Neuron (in vitro differentiated cells): ENCODE measurements around the gene MARCHF10.
"Not testable (repeated sequence)": the region's sequence is repeated elsewhere in the genome, so short reads cannot be mapped to it uniquely, and the experiment has no call there.

Experiments
- H2AFZ ChIP-seq: one replicate; pipeline ENCODE4 v1.6.1; 2013; ENCODE audit warnings: low read depth, mild to moderate bottlenecking, inconsistent platforms, low read length, moderate library complexity
- H3K27me3 ChIP-seq: one replicate; pipeline ENCODE4 v1.6.1; 2013; ENCODE audit warnings: low read length; ENCODE audit not compliant: insufficient read depth
- H3K36me3 ChIP-seq: one replicate; pipeline ENCODE4 v1.6.1; 2013; ENCODE audit warnings: low read length; ENCODE audit not compliant: insufficient read depth
- H3K4me1 ChIP-seq: one replicate; pipeline ENCODE4 v1.6.1; 2013; ENCODE audit warnings: low read length; ENCODE audit not compliant: insufficient read depth
- H3K4me3 ChIP-seq: 2 replicates; pipeline ENCODE4 v1.5.1; 2013; ENCODE audit warnings: mild to moderate bottlenecking, low read length, moderate library complexity
- H3K9me3 ChIP-seq: one replicate; pipeline ENCODE4 v1.6.1; 2013; ENCODE audit warnings: low read length

Gene MARCHF10

GRCh38 chr17:62807812-62808575 lies at the start of gene MARCHF10:
Gene MARCHF10 (minus strand): TSS chr17:62808314. CDS start chr17:62801735, 6,579 bp downstream.
- Histone ChIP-seq H3K4me1 (peaks cover 9% of the 10 kb centered on the region), H3K4me3 (peak within 1 kb of the TSS; percentile 34), H3K27me3 (no peaks in the 10 kb centered on the region), H3K9me3 (no peaks in the 10 kb centered on the region), H2AFZ (no peak within 1 kb of the TSS), H3K36me3 (no peaks in the 10 kb centered on the region)

GRCh38 chr17:62857526-62857925 lies 49.4 kb upstream of the MARCHF10 start:
- H3K4me3 ChIP-seq = no peak overlapping the region
- peaks cover 2% of the 10 kb centered on the region for H3K9me3 ChIP-seq
- H3K36me3 ChIP-seq = no peaks in the 10 kb centered on the region
- H3K27me3 ChIP-seq = no peaks in the 10 kb centered on the region
- H3K4me1 ChIP-seq = no peaks in the 10 kb centered on the region
- H2AFZ ChIP-seq = no peak overlapping the region

DNA sequence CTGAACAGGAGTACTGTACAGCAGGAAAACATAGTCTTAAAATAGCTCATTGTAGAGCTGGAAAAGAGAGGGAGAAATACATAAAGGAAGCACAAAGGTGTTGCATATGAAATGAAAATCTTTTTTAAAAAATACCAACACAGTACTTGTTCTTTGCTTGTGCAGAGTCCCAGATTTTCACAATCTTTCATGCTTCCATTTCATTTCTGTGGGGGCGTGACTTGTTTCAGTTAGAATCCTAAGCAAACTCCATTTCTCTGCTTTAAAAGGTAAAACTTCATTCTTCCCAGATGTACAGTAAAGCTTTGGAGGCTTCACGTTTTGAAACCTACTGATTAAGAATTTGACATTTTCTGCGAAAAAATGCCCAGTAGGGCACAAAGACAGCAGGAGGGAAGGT lies 48.5 kb upstream of the MARCHF10 start:
- H3K9me3 ChIP-seq = peaks cover 2% of the 10 kb centered on the region
- no peaks in the 10 kb centered on the region for H3K27me3 ChIP-seq

GRCh38 chr17:62855156-62855555 lies 47.0 kb upstream of the MARCHF10 start:
- Histone ChIP-seq H3K36me3 (no peaks in the 10 kb centered on the region), H3K27me3 (no peaks in the 10 kb centered on the region), H3K4me3 (no peak overlapping the region), H3K9me3 (peaks cover 2% of the 10 kb centered on the region), H3K4me1 (no peaks in the 10 kb centered on the region), H2AFZ (no peak overlapping the region)

More for the DNA sequence above, 48.5 kb upstream of the MARCHF10 start:
- no peak overlapping the region for H2AFZ ChIP-seq
- no peaks in the 10 kb centered on the region for H3K36me3 ChIP-seq
- H3K4me1 ChIP-seq = no peaks in the 10 kb centered on the region
- no peak overlapping the region for H3K4me3 ChIP-seq

- Histone ChIP-seq H3K9me3 (peaks cover 2% of the 10 kb centered on the region), H3K4me3 (no peak overlapping the region), H3K36me3 (no peaks in the 10 kb centered on the region), H3K4me1 (no peaks in the 10 kb centered on the region), H3K27me3 (no peaks in the 10 kb centered on the region), H2AFZ (no peak overlapping the region)
Measured at GRCh38 chr17:62854098-62854680, 46.1 kb upstream of the MARCHF10 start.

GRCh38 chr17:62852195-62852594 lies 44.1 kb upstream of the MARCHF10 start:
- H3K27me3 ChIP-seq = no peaks in the 10 kb centered on the region
- H3K9me3 ChIP-seq = peaks cover 2% of the 10 kb centered on the region
- no peak overlapping the region for H2AFZ ChIP-seq
- no peaks in the 10 kb centered on the region for H3K4me1 ChIP-seq
- no peaks in the 10 kb centered on the region for H3K36me3 ChIP-seq
- no peak overlapping the region for H3K4me3 ChIP-seq

DNA sequence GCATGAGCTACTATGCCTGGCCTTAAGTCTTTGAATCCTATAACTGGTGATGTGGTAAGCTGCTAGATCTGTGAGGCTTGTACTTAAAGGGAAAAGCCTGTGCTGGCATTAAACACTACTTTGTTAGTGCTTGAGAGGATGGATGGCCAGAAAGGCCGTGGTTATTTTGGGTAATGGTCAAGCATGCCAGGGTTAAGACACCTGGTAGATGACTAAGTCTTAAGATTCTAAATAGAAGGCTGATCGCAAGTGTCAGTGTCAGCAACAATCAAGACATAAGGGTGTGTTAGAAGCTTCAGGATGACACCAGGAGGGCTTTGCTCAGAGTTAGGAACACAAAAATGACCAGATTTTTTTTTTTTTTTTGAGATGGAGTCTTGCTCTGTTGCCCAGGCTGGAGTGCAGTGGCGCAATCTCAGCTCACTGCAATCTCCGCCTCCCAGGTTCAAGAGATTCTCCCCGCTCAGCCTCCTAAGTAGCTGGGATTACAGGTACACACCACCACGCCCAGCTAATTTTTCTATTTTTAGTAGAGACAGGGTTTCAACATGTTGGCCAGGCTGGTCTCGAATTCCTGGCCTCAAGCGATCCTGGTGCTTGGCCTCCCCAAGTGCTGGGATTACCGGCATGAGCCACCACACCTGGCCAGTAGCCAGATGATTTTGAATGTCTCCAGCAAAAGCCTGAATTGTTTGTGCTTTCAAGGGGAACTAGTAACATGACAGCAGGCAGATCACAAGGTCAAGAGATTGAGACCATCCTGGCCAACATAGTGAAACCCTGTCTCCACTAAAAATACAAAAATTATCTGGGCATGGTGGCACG lies 41.7 kb upstream of the MARCHF10 start:
- H3K9me3 ChIP-seq, H3K4me3 ChIP-seq, H3K4me1 ChIP-seq, H2AFZ ChIP-seq, H3K36me3 ChIP-seq, H3K27me3 ChIP-seq: not testable (repeated sequence)

- Histone ChIP-seq H3K4me1 (no peaks in the 10 kb centered on the region), H3K4me3 (no peak overlapping the region), H3K27me3 (no peaks in the 10 kb centered on the region), H2AFZ (no peak overlapping the region), H3K36me3 (no peaks in the 10 kb centered on the region), H3K9me3 (peaks cover under 1% of the 10 kb centered on the region)
Measured at GRCh38 chr17:62848334-62848733, 40.2 kb upstream of the MARCHF10 start.

DNA sequence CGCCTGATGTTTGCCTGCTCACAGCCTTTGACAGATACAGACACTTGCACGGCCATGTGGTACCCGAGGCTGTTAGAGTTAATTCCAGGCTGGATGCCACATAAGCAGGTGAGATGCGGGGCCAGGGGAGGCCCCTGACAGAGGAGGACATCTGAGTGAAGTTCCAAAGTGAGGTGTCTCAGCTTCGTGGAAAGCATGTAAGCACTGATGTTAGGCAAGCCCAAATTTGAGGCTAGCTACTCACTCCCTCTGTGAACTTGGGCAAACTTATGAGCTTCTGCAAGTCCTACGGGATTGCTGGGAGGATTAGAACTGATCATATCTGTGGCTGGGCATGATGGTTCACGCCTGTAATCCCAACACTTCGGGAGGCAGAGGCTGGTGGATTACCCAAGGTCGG lies 39.3 kb upstream of the MARCHF10 start:
- Histone ChIP-seq H3K27me3 (no peaks in the 10 kb centered on the region), H3K36me3 (no peaks in the 10 kb centered on the region), H3K4me3 (no peak overlapping the region), H3K9me3 (no peaks in the 10 kb centered on the region), H3K4me1 (no peaks in the 10 kb centered on the region), H2AFZ (no peak overlapping the region)

DNA sequence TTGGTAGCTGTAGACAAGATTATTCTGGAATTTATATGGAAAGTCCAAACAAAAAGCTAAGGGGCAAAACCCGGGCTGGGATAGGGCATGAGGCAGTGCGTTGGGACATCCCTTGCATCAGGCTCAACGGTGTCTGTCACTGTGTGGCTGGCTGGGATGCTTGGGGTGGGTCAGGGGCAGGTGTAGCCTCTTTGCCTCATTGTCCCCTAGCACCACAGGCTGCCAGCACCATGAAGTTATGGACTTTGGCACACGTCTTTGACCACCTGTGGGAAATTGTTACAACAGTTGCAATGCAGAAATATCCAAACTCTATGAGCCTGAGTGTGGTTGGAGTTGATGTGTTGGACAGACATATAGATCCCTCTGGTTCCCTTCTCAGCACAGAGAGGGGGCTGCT lies 32.8 kb upstream of the MARCHF10 start:
- peaks cover 7% of the 10 kb centered on the region for H3K9me3 ChIP-seq
- H3K36me3 ChIP-seq = no peaks in the 10 kb centered on the region
- H3K4me1 ChIP-seq = no peaks in the 10 kb centered on the region
- no peak overlapping the region for H3K4me3 ChIP-seq
- no peak overlapping the region for H2AFZ ChIP-seq
- no peaks in the 10 kb centered on the region for H3K27me3 ChIP-seq

- H3K36me3 ChIP-seq, H2AFZ ChIP-seq, H3K27me3 ChIP-seq, H3K4me1 ChIP-seq, H3K4me3 ChIP-seq, H3K9me3 ChIP-seq: not testable (repeated sequence)
Measured at GRCh38 chr17:62833816-62834215, 25.7 kb upstream of the MARCHF10 start.

DNA sequence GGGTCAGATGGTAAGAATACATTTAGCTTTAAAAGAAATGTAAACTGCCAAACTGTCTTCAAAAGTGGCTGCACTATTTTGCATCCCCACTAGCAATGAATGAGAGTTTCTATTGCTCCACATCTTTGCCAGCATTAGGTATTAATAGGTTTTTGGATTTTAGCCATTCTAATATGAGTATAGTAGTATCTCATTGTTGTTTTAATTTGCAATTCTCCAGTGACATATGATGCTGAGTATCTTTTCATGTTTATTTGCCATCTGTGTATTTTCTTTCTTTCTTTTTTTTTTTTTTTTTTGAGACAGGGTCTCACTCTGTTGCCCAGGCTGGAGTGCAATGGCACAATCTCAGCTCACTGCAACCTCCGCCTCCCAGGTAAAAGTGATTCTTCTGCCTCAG lies 24.3 kb upstream of the MARCHF10 start:
- H3K36me3 ChIP-seq = no peaks in the 10 kb centered on the region
- no peak overlapping the region for H3K4me3 ChIP-seq
- H3K4me1 ChIP-seq = no peaks in the 10 kb centered on the region
- peaks cover 6% of the 10 kb centered on the region for H3K9me3 ChIP-seq
- H3K27me3 ChIP-seq = no peaks in the 10 kb centered on the region
- no peak overlapping the region for H2AFZ ChIP-seq

DNA sequence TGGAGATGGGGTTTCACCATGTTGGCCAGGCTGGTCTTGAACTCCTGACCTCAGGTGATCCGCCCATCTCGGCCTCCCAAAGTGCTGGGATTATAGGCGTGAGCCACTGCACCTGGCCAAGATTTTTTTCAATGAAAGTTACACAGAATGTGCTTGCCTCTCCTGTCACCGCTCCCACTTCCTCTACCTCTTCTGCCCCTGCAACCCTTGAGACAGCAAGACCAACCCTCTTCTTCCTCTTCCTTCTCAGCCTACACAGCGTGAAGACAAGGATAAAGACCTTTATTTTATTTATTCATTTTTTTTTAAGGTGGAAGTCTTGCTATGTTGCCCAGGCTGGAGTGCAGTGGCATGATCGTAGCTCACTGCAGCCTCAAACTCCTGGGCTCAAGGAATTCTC lies 23.0 kb upstream of the MARCHF10 start:
- not testable (repeated sequence) for H3K27me3 ChIP-seq, H3K9me3 ChIP-seq, H3K36me3 ChIP-seq, H3K4me3 ChIP-seq, H2AFZ ChIP-seq, H3K4me1 ChIP-seq
